ENCODE data around the gene RBCK1.

RBCK1 gene

GRCh38 chr20:418858-419365 is 10.8 kb downstream of the RBCK1 start:
- no peak for DNase-seq (ENCODE audit: low read depth)

- no peak for DNase-seq (ENCODE audit: low read depth)
Measured at GRCh38 chr20:419556-420165, 11.6 kb downstream of the RBCK1 start.

DNA sequence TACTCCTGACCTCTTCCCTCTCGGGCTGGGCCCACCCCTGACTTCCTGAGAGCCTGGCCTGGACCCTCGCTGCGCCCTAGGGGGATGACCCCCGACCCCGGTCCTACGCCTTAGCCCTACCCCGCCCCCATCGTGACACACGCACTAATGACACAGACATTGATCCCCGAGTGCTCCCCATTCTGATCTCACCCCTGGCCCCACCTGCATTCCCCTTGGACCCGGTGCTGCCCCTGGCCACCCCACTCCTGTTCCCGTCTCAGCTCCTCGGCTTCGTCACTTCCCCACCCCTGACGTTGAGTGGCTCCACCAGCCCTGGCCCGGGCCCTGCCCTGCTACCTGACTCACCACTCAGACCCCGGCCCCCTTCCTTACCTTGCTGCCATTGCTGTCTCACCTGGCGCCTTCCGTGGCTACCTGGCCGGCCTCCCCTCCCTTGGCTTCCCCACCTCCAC is 12.1 kb downstream of the RBCK1 start:
- DNase-seq (ENCODE audit: low read depth) = no peak

GRCh38 chr20:420721-421574 is 12.8 kb downstream of the RBCK1 start:
- no peak for DNase-seq (ENCODE audit: low read depth)

- no peak for DNase-seq (ENCODE audit: low read depth)
Measured at GRCh38 chr20:421685-422250, 13.7 kb downstream of the RBCK1 start.

DNA sequence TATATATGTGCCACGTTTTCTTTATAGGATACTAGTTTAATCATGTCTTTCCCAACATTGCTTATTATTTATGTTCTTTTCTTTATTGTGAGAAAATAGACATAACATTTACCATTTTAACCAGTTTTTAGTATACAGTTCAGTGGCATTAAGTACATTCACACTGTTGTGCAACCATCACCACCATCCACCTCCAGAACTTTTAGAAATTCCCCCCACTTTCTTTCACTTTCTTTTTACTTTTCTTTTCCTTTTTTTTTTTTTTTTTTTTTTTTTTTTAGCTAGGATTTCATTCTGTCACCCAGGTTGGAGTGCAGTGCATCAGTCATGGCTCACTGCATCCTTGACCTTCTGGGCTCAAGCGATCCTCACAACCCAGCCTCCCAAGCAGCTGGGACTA is 18.5 kb downstream of the RBCK1 start:
- no peak for DNase-seq (ENCODE audit: low read depth)

- no peak for DNase-seq (ENCODE audit: low read depth)
Measured at GRCh38 chr20:427401-427800, 19.3 kb downstream of the RBCK1 start.

GRCh38 chr20:427849-428657 is 20.0 kb downstream of the RBCK1 start:
- no peak for DNase-seq (ENCODE audit: low read depth)

DNA sequence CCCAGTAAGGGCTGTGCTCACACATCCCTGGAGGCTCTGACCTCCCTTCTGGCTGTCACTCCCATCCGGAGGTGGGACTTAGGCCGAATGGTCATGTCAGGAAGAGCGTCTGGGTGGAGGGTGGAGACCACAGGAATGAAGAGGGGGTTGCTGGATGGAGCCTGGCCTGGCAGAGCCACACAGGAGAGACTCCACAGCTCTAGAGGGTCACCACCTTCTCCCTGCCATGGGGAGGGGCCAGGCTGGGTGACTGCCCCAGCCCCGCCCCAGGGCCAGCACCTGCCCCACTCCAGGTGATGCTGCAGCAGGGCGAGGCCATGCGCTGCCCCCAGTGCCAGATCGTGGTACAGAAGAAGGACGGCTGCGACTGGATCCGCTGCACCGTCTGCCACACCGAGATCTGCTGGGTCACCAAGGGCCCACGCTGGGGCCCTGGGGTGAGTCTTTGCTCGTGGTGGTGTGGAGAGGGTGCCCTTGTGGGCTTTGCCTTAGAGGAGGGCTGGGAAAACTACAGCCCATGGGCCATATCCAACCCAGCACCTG is 20.6 kb downstream of the RBCK1 start:
- no peak for DNase-seq (ENCODE audit: low read depth)

- no peak for DNase-seq (ENCODE audit: low read depth)
Measured at GRCh38 chr20:430091-430999, 22.2 kb downstream of the RBCK1 start.

- DNase-seq (ENCODE audit: low read depth) = peak; percentile 48
Measured at GRCh38 chr20:431012-431904, 23.2 kb downstream of the RBCK1 start.

- DNase-seq (ENCODE audit: low read depth) = no peak
Measured at GRCh38 chr20:432208-432607, 24.1 kb downstream of the RBCK1 start.

DNA sequence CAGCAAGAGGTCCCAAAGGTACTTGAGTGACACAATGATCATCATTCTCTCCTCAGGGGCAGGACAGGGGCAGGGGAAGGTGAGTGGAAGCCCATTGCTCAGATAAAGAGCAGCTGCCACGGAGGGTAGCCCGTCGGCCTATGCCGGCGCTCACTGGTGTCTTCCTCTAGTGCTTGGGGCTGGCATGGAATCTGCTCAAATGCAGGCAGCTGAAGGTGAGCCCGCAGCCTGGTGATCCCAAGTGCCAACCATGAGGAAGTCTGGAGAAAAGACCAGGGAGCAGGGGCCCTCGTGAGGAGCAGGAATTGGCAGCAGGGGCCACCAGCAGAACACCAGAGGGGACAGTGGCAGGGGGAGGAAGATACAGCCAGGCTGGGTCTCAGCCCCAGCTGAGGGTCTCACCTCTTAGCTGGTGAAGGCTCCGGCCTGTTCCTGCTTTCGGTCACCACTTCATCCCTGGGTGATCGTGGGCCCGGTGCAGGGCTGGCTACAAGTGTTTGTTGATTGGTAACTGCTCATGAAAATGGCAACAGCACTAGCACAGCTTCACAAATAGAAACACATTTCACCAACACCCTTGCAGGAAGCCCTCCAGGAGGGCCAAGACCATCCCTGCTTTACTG is 24.7 kb downstream of the RBCK1 start:
- DNase-seq (ENCODE audit: low read depth) = no peak

GRCh38 chr20:433300-433975 is 25.3 kb downstream of the RBCK1 start:
- no peak for DNase-seq (ENCODE audit: low read depth)

DNA sequence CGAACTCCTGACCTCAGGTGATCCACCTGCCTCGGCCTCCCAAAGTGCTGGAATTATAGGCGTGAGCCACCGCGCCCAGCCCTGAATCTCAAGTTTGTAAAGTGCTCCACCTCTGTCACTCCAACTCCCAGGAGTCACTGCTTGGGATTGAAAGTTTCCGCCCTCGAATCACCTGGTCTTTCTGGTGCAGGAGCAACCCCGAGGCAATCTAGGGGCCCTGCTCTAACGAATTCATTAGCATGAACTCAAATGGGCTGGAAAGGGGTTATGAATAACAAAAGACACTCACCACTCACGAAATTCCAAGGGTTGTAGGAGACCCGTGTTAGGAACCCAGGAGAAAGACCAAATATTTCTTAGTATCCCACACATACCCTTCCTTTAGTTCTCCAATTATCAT is 26.1 kb downstream of the RBCK1 start:
- no peak for DNase-seq (ENCODE audit: low read depth)

- no peak for DNase-seq (ENCODE audit: low read depth)
Measured at GRCh38 chr20:434661-435419, 26.7 kb downstream of the RBCK1 start.

GRCh38 chr20:435558-435957 is 27.5 kb downstream of the RBCK1 start:
- no peak for DNase-seq (ENCODE audit: low read depth)

DNA sequence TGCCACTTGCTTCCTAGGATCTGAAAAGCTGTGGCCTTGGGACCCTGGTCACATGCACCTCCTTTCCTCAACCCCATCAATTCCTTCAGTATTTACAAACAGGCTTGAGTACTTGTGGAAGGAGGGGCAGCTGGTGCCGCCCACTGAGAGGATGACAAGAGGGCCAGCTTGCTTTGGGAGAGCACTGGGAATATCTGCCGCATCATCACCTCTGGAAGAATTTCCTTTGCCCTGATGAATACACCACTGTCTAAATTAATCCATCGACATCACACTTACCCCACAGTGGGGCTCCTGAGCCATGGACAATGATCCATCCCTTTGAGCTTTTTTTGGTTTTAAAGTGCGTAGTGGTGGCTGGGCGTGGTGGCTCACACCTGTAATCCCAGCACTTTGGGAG is 28.4 kb downstream of the RBCK1 start:
- no peak for DNase-seq (ENCODE audit: low read depth)
